Keratinocyte (primary cell): ENCODE measurements around the gene MYLK4. TPM values are rescaled to one million over a fixed set of nuclear protein-coding genes. Genes with fewer than 3 reads are reported as not detected.

Experiments used
- DNase-seq: peaks from one replicate; pipeline ENCODE4 v3.0.0-alpha.2; 2011; ENCODE audit warnings: low read depth, missing footprints, low spot score
- FAIRE-seq: peaks from 2 replicates; lab custom pipeline; 2011; peaks lifted over from hg19 to GRCh38; lab: Jason Lieb, UNC
- H2AFZ ChIP-seq: 2 replicates; pipeline ENCODE4 v1.6.0; 2012; ENCODE audit warnings: low read length, control low read depth, inconsistent platforms; ENCODE audit not compliant: control insufficient read depth
- H3K27ac ChIP-seq: 2 replicates; pipeline ENCODE4 v1.5.1; 2011; ENCODE audit warnings: low read length; ENCODE audit not compliant: control insufficient read depth, insufficient read depth
- H3K27me3 ChIP-seq: 3 replicates; pipeline ENCODE4 v1.6.0; 2011; ENCODE audit warnings: low read length; ENCODE audit not compliant: control insufficient read depth, insufficient read depth; ENCODE audit errors: extremely low read depth
- H3K36me3 ChIP-seq, 2 experiments: 2 replicates in 1 of 2; 3 replicates in 1 of 2; pipeline ENCODE4 v1.5.1; 2011; ENCODE audit warnings: low read length in 2 of 2, mild to moderate bottlenecking in 1 of 2; ENCODE audit not compliant: control insufficient read depth in 2 of 2, insufficient read depth in 2 of 2; ENCODE audit errors: extremely low read depth in 1 of 2
- H3K4me1 ChIP-seq: 3 replicates; pipeline ENCODE4 v1.5.1; 2011; ENCODE audit warnings: low read length; ENCODE audit not compliant: control insufficient read depth, insufficient read depth; ENCODE audit errors: extremely low read depth
- H3K4me2 ChIP-seq: 3 replicates; pipeline ENCODE4 v1.6.0; 2011; ENCODE audit warnings: low read depth, low read length; ENCODE audit not compliant: control insufficient read depth, insufficient read depth; ENCODE audit errors: extremely low read depth
- H3K4me3 ChIP-seq, 3 experiments: fragments of 200-600 bp in 1 of 3; sonication (generic) in 1 of 3; 2 replicates in 2 of 3; 3 replicates in 1 of 3; pipeline ENCODE4 v1.5.1; 2011 to 2016; ENCODE audit warnings: low read length in 3 of 3, mild to moderate bottlenecking in 3 of 3, control low read depth in 2 of 3, inconsistent platforms in 1 of 3, low read depth in 1 of 3, mixed read lengths in 1 of 3, mixed run types in 1 of 3, moderate library complexity in 1 of 3; ENCODE audit not compliant: control insufficient read depth in 2 of 3, insufficient read depth in 2 of 3; ENCODE audit errors: extremely low read depth in 1 of 3
- H3K79me2 ChIP-seq: 2 replicates; pipeline ENCODE4 v1.6.0; 2012; ENCODE audit warnings: low read length; ENCODE audit not compliant: control insufficient read depth, insufficient read depth
- H3K9ac ChIP-seq: 3 replicates; pipeline ENCODE4 v1.6.0; 2011; ENCODE audit warnings: low read length; ENCODE audit not compliant: control insufficient read depth, insufficient read depth; ENCODE audit errors: extremely low read depth
- H3K9me1 ChIP-seq: 3 replicates; pipeline ENCODE4 v1.6.0; 2011; ENCODE audit warnings: low read length; ENCODE audit not compliant: control insufficient read depth, insufficient read depth; ENCODE audit errors: extremely low read depth
- H3K9me3 ChIP-seq: 2 replicates; pipeline ENCODE4 v1.5.1; 2012; ENCODE audit warnings: low read depth, low read length; ENCODE audit not compliant: control insufficient read depth
- H4K20me1 ChIP-seq: 3 replicates; pipeline ENCODE4 v1.6.0; 2011; ENCODE audit warnings: low read length; ENCODE audit not compliant: control insufficient read depth, insufficient read depth; ENCODE audit errors: extremely low read depth
- CTCF ChIP-seq, 3 experiments: IDR thresholded peaks in 1 of 3; conservative IDR thresholded peaks in 1 of 3; optimal IDR thresholded peaks in 1 of 3; 2 replicates in 2 of 3; 3 replicates in 1 of 3; pipeline versions ENCODE3 to v1.5.1; 2011; ENCODE audit warnings: low read length in 3 of 3, mild to moderate bottlenecking in 3 of 3, moderate library complexity in 2 of 3, control low read depth in 1 of 3, inconsistent platforms in 1 of 3; ENCODE audit not compliant: insufficient read depth in 2 of 3; ENCODE audit errors: extremely low read depth in 1 of 3
- EZH2 ChIP-seq: IDR thresholded peaks from one replicate; pipeline ENCODE4 v1.6.1; 2012; ENCODE audit warnings: inconsistent platforms, mild to moderate bottlenecking, low read length, moderate library complexity
- dilution Hi-C: fragments of 300-500 bp; cut with MboI; formaldehyde crosslinking; loops from one replicate; pipeline ENCODE4 v1.7.0; 2020; ENCODE audit warnings: low sequenced_read_pairs; ENCODE audit not compliant: extremely low pct_ligation_motif_present
- polyA plus RNA-seq, 5 experiments: library from polyadenylated mRNA; depleted of rRNA in 3 of 5; stranded (reverse) in 3 of 5; stranded (forward) in 1 of 5; unstranded in 1 of 5; fragments of >200 nt; gene quantifications; 1 replicate in 1 of 5; 2 replicates in 3 of 5; 3 replicates in 1 of 5; pipeline versions ENCODE4 v1.2.1 to v1.2.3, GENCODE V29; 2011 to 2012; ENCODE audit warnings: missing spikeins in 2 of 5, low read depth in 1 of 5, low replicate concordance in 1 of 5

Gene MYLK4
- polyA plus RNA-seq, 1 donor (not counting 4 experiments of a cell fraction or from before 2014, with no cell fraction given) = 0.31 TPM

GRCh38 chr6:2793534-2794151 is 42.9 kb upstream of the MYLK4 start:
- no peaks in the 10 kb centered on the region for H3K79me2 ChIP-seq
- peak overlapping the region; percentile 77 for H3K9ac ChIP-seq
- H3K9me1 ChIP-seq = no peaks in the 10 kb centered on the region
- H2AFZ ChIP-seq = no peak overlapping the region
- dilution Hi-C loops = no loop called here
- peak overlapping the region; percentile 53 for H3K4me2 ChIP-seq
- no peaks in the 10 kb centered on the region for H3K27me3 ChIP-seq
- no peak overlapping the region for H3K4me3 ChIP-seq
- H3K4me1 ChIP-seq = peaks cover 31% of the 10 kb centered on the region
- peak; percentile 78 for FAIRE-seq
- DNase-seq = peak; percentile 89
- no peaks in the 10 kb centered on the region for H3K9me3 ChIP-seq
- H3K27ac ChIP-seq = peak overlapping the region; percentile 97
- no peak for TF ChIP-seq CTCF (optimal IDR thresholded peaks at IDR 0.05 in 1 of 3, IDR thresholded peaks at IDR 0.05 in 1 of 3, conservative IDR thresholded peaks at IDR 0.05 in 1 of 3; ENCODE audit: extremely low read depth in 1 of 3, insufficient read depth in 2 of 3, low read length in 3 of 3)
- TF ChIP-seq EZH2 = no peak
- no peaks in the 10 kb centered on the region for H3K36me3 ChIP-seq
- no peaks in the 10 kb centered on the region for H4K20me1 ChIP-seq

GRCh38 chr6:2792330-2793110 is 41.8 kb upstream of the MYLK4 start:
- FAIRE-seq (peak; percentile 84), DNase-seq (peak; percentile 92)
- Histone ChIP-seq H3K4me3 (no peak overlapping the region), H2AFZ (no peak overlapping the region), H3K9ac (peak overlapping the region; percentile 77), H3K9me3 (no peaks in the 10 kb centered on the region), H3K27me3 (no peaks in the 10 kb centered on the region), H4K20me1 (no peaks in the 10 kb centered on the region), H3K4me2 (peak overlapping the region; percentile 50), H3K4me1 (peaks cover 31% of the 10 kb centered on the region), H3K9me1 (no peaks in the 10 kb centered on the region), H3K79me2 (peaks cover 3% of the 10 kb centered on the region), H3K36me3 (peaks cover 3 to 4% of the 10 kb centered on the region in 2 experiments), H3K27ac (peak overlapping the region; percentile 97)
- dilution Hi-C loops = no loop called here
- no peak for TF ChIP-seq EZH2
- TF ChIP-seq CTCF (optimal IDR thresholded peaks at IDR 0.05 in 1 of 3, IDR thresholded peaks at IDR 0.05 in 1 of 3, conservative IDR thresholded peaks at IDR 0.05 in 1 of 3; ENCODE audit: extremely low read depth in 1 of 3, insufficient read depth in 2 of 3, low read length in 3 of 3) = no peak
